Measurements from ENCODE around the gene HSPA4L.

Gene HSPA4L

GRCh38 chr4:127846765-127847164, 64.6 kb downstream of the HSPA4L start:
- no peak overlapping the region for H3K27ac ChIP-seq

GRCh38 chr4:127849505-127850234, 67.5 kb downstream of the HSPA4L start:
- TF ChIP-seq ZFX (IDR thresholded peaks at IDR 0.05): no peak
- TF ChIP-seq CTCF (conservative IDR thresholded peaks at IDR 0.05): no peak

More at GRCh38 chr4:127846765-127847164, 64.6 kb downstream of the HSPA4L start:
- TF ChIP-seq CTCF (conservative IDR thresholded peaks at IDR 0.05) (no peak), ZFX (IDR thresholded peaks at IDR 0.05) (no peak)

DNA sequence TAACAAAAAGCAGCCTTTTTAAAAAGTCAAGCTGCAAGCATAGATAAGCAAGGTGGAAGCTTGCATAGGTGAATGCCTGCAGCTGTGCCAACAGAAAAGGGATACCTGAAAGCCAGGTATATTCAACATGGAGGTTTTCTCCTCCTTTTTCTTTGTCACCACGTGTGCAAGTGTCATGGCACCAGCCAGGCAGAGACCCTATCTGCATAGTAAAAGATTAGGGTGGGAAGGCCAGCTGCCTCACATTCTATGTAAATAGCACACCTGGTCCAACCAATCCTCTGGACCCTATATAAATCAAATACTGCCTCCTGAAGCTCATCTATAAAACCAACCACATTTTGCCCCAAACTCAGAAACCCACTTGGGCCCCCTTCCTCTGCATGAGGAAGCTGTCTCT, 70.5 kb downstream of the HSPA4L start:
- TF ChIP-seq CTCF (conservative IDR thresholded peaks at IDR 0.05) (no peak), ZFX (IDR thresholded peaks at IDR 0.05) (no peak)
- H3K27ac ChIP-seq: no peak overlapping the region

More at GRCh38 chr4:127849505-127850234, 67.5 kb downstream of the HSPA4L start:
- no peak overlapping the region for H3K27ac ChIP-seq

- no peak for TF ChIP-seq ZFX (IDR thresholded peaks at IDR 0.05)
- TF ChIP-seq CTCF (conservative IDR thresholded peaks at IDR 0.05): no peak
- H3K27ac ChIP-seq: no peak overlapping the region
Measured at GRCh38 chr4:127856196-127856812, 74.2 kb downstream of the HSPA4L start.

GRCh38 chr4:127856813-127857447, 74.8 kb downstream of the HSPA4L start:
- H3K27ac ChIP-seq: no peak overlapping the region

DNA sequence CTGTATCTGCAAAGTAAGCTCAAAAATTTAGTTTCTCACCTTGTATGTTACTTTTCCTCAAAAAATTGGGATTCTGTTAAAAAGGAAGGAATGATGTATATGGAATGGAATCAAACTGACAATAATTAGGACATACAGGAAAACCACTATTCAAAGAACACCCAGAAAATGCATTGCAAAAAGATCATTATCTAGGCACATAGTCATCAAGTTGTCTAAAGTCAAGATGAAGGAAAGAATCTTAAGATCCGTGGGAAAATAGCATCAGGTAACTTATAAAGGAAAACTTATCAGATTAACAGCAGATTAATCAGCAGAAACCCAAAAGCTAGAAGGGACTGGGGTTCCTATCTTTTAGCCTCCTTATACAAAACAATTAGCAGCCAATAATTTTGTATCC, 75.5 kb downstream of the HSPA4L start:
- TF ChIP-seq CTCF (conservative IDR thresholded peaks at IDR 0.05): no peak
- no peak for TF ChIP-seq ZFX (IDR thresholded peaks at IDR 0.05)
- no peak overlapping the region for H3K27ac ChIP-seq

More at GRCh38 chr4:127856813-127857447, 74.8 kb downstream of the HSPA4L start:
- TF ChIP-seq CTCF (conservative IDR thresholded peaks at IDR 0.05): no peak

DNA sequence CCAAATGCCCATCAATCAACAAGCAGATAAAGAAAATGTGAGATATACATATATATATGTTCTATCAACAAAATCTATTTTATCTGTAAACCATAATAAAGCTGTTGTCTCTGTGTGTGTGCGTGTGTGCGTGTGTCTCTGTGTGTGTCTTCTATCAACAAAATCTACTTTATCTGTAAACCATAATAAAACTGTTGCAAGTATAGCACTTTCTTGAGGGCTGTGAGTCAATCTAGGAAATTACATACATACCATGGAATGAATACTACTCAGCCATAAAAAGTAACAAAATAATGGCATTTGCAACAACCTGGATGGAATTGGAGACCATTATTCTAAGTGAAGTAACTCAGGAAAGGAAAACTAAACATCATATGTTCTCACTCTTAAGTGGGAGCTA, 86.1 kb downstream of the HSPA4L start:
- TF ChIP-seq CTCF (conservative IDR thresholded peaks at IDR 0.05) (no peak), ZFX (IDR thresholded peaks at IDR 0.05) (no peak)
- H3K27ac ChIP-seq: no peak overlapping the region
